Measurements from ENCODE around the gene ST6GAL1. TPM values are rescaled to one million over a fixed set of nuclear protein-coding genes. Genes with fewer than 3 reads are reported as not detected.

ST6GAL1 gene
- total RNA-seq, 1 experiment from 2014 or later = 3.3 TPM

DNA sequence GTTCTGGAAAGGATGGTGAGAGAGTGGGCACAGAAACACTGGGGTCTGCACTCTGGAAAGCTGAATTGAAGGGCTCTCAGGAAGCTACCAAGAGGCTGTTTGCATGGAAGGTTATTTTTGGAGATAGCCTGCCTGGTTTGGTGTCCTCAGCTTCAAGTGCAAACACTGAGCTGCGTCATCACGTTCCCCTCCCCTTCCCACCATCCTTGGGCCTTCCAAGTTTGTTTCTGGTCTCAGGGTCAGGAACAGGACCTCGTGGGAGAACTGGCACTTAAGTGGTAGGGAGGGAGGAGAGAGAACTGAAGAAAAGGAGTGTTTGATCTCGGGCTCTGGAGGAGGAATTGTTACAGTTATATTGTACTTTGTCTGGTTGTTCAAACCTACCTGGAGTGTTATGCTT lies 10.6 kb downstream of the ST6GAL1 start:
- BruUV-seq (replicated peaks) = no TSS peak
- Histone ChIP-seq H3K4me3 (ENCODE audit: low read depth in 2 of 2, low read length in 2 of 2) (no peak overlapping the region), H3K27me3 (ENCODE audit: control insufficient read depth, insufficient read depth, low read length) (no peaks in the 10 kb centered on the region), H3K4me1 (ENCODE audit: control insufficient read depth, insufficient read depth, low read length) (no peaks in the 10 kb centered on the region), H3K27ac (ENCODE audit: low read length) (no peak overlapping the region), H3K36me3 (ENCODE audit: control insufficient read depth, insufficient read depth, low read length) (no peaks in the 10 kb centered on the region), H3K9me3 (ENCODE audit: control insufficient read depth, insufficient read depth, low read depth, low read length) (no peaks in the 10 kb centered on the region)
- DNase-seq (ENCODE audit: low read depth, low spot score) (no peak), ATAC-seq (no peak)
- CTCF ChIA-PET = no interaction called here
- TF ChIP-seq SIN3A (IDR thresholded peaks at IDR 0.05; ENCODE audit: borderline replicate concordance, insufficient read depth, low read depth, low read length) = no peak
- TF ChIP-seq, protein P1, sequence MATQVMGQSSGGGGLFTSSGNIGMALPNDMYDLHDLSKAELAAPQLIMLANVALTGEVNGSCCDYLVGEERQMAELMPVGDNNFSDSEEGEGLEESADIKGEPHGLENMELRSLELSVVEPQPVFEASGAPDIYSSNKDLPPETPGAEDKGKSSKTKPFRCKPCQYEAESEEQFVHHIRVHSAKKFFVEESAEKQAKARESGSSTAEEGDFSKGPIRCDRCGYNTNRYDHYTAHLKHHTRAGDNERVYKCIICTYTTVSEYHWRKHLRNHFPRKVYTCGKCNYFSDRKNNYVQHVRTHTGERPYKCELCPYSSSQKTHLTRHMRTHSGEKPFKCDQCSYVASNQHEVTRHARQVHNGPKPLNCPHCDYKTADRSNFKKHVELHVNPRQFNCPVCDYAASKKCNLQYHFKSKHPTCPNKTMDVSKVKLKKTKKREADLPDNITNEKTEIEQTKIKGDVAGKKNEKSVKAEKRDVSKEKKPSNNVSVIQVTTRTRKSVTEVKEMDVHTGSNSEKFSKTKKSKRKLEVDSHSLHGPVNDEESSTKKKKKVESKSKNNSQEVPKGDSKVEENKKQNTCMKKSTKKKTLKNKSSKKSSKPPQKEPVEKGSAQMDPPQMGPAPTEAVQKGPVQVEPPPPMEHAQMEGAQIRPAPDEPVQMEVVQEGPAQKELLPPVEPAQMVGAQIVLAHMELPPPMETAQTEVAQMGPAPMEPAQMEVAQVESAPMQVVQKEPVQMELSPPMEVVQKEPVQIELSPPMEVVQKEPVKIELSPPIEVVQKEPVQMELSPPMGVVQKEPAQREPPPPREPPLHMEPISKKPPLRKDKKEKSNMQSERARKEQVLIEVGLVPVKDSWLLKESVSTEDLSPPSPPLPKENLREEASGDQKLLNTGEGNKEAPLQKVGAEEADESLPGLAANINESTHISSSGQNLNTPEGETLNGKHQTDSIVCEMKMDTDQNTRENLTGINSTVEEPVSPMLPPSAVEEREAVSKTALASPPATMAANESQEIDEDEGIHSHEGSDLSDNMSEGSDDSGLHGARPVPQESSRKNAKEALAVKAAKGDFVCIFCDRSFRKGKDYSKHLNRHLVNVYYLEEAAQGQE (IDR thresholded peaks at IDR 0.05; ENCODE audit: insufficient read depth in 1 of 2, low read depth in 2 of 2, low read length in 1 of 2) = no peak
- TF ChIP-seq, protein P2, sequence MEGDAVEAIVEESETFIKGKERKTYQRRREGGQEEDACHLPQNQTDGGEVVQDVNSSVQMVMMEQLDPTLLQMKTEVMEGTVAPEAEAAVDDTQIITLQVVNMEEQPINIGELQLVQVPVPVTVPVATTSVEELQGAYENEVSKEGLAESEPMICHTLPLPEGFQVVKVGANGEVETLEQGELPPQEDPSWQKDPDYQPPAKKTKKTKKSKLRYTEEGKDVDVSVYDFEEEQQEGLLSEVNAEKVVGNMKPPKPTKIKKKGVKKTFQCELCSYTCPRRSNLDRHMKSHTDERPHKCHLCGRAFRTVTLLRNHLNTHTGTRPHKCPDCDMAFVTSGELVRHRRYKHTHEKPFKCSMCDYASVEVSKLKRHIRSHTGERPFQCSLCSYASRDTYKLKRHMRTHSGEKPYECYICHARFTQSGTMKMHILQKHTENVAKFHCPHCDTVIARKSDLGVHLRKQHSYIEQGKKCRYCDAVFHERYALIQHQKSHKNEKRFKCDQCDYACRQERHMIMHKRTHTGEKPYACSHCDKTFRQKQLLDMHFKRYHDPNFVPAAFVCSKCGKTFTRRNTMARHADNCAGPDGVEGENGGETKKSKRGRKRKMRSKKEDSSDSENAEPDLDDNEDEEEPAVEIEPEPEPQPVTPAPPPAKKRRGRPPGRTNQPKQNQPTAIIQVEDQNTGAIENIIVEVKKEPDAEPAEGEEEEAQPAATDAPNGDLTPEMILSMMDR (IDR thresholded peaks at IDR 0.05) = no peak
- no peak for TF ChIP-seq POLR2AphosphoS5 (IDR thresholded peaks at IDR 0.05; ENCODE audit: low read depth, low read length)
- no peak for TF ChIP-seq TCF7L2 (IDR thresholded peaks at IDR 0.05; ENCODE audit: low read depth, low read length)
- in situ Hi-C loops (cut with HindIII; ENCODE audit: low pct_unique_long_range_greater_than_20kb, low sequenced_read_pairs) = no loop called here
- intact Hi-C loops (cut with micrococcal nuclease; ENCODE audit: unreplicated experiment) = no loop called here
- POLR2A ChIA-PET = no interaction called here

DNA sequence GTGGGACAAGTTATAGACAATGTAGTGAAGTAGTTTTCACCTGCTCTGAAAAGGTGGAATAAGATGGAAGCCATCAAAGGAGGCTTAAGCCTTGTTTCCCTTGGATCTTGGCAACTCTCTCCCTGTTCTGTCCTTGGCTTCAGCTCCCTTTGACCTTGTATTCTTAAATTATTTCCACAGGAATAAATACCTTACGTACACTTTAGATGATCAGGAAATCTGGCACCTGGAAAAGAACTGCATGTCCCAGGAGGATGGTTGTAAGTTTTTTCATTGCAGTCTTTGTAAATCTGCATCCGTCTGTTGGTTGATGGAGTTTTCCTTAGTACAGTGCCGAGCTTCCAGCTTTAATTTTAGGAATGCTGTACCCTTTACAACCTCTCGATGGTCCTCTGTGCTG lies 11.8 kb downstream of the ST6GAL1 start:
- no peaks in the 10 kb centered on the region for H3K4me1 ChIP-seq (ENCODE audit: control insufficient read depth, insufficient read depth, low read length)
- in situ Hi-C loops (cut with HindIII; ENCODE audit: low pct_unique_long_range_greater_than_20kb, low sequenced_read_pairs) = no loop called here
- H3K4me3 ChIP-seq (ENCODE audit: low read depth in 2 of 2, low read length in 2 of 2) = no peak overlapping the region
- ChIA-PET POLR2A (no interaction called here), CTCF (no interaction called here)
- ATAC-seq (no peak), DNase-seq (ENCODE audit: low read depth, low spot score) (no peak)
- H3K27me3 ChIP-seq (ENCODE audit: control insufficient read depth, insufficient read depth, low read length) = no peaks in the 10 kb centered on the region
- H3K9me3 ChIP-seq (ENCODE audit: control insufficient read depth, insufficient read depth, low read depth, low read length) = no peaks in the 10 kb centered on the region
- no TSS peak for BruUV-seq (replicated peaks)
- H3K36me3 ChIP-seq (ENCODE audit: control insufficient read depth, insufficient read depth, low read length) = no peaks in the 10 kb centered on the region
- intact Hi-C loops (cut with micrococcal nuclease; ENCODE audit: unreplicated experiment) = no loop called here
- TF ChIP-seq, protein P2 (IDR thresholded peaks at IDR 0.05) = no peak
- TF ChIP-seq, protein P1 (IDR thresholded peaks at IDR 0.05; ENCODE audit: insufficient read depth in 1 of 2, low read depth in 2 of 2, low read length in 1 of 2) = no peak
- H3K27ac ChIP-seq (ENCODE audit: low read length) = no peak overlapping the region
